GM18868 (cell line): ENCODE measurements around the gene TBR1.

Experiments
- ATAC-seq: cut with Tn5 transposase; IDR thresholded peaks from one replicate; pipeline ENCODE4 v1.9.1; 2021; ENCODE audit warnings: mild to moderate bottlenecking, moderate library complexity; ENCODE audit not compliant: unreplicated experiment

The TBR1 gene

DNA sequence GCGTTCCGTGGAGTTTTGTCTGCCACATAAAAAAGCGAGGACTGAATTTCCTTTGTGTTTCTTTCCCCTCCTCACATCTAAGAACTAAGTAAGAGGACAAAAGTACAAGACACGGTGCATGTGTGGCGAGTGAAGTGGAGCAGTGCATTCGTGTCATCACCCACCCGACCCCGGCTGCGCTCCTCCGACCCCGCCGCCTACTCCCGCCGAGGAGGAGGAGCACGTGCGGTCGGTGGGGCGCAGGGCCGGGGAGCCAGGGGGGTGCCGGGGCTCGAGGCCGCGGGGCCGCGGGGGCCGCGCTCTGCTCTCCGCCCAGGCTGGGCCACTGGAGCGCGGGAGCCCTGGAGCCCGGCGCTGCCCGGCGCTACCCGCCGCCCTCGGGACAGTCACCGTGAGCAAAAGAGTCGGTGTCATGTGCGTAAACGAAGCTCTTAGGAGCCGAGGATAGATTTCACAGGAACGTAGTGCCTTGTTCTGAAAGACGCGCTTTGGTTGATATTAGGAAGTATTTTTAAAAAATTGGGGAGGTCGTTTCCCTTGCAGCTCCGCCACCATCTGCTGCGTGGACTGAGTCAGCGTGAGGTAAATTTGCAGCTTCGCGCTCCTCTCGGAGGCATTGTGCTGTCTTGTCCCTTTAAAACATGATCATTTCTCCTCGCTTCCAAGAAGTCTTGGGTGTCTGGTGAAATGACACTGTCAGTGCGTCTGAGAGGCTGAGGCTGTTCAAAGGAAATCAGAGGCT is 11.0 kb downstream of the TBR1 start:
- peak; percentile 30 for ATAC-seq

DNA sequence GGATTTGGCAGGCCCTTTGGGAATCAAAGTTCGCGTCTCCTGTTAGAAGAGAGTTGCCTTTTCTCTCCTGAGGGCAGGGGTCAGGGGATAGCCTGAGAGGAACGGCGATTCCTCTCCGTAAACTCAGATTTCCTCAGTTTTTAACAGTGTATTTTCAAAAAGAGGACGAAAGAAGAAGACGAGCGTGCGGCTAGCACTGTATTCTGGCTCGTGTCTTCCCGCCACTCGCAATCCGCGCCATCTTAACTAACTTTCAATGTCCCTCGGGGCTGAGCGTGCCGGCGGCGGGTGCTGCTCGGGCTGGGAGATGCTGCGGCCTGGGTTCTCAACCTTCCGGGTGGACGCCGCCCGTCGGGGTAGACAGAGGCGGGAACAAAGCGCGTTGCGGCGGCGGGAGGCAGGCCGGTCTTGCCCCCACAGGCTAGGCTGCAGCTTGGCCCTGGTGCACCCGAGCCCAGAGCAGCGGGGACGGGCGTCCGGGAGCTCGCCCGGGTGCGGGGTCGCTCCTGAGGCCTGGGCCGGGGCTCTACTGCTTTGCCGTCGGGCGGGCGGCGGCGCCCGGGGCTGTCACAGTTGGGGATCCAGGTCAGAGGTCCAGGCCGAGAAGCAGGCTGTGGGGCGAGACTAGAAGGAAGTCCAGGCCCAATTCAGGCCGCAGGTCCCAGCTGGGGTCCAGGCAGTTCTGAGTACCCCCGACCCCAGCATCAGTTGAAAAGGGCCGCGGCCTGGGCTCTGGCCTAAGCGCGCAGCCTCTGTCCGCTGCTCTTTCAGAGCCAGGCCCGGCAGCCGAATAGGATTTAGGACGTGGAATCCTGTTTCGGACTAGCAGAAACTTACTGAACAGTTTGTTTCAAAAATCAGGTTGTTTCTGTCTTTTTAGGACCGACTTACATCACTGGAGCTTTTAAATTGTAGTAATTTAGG is 11.8 kb downstream of the TBR1 start:
- peak; percentile 48 for ATAC-seq

DNA sequence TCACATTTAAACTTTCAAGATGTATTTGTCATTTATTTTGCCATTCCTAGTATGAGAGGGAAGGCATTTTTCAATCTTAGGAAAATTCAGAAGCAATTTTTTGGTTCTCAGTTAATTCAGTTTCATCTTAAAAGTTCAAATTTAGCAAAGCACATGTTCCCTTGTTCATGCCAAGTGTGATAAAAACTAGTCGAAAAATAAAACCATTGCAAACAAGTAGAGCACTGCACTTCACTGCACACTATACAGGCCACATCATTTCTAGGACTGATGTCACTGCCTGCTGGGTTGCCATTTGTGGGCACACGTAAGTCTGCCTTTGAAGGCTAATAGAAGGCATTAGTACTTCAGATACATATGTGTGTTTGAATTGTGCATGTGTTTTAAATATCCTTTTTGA is 14.3 kb downstream of the TBR1 start:
- peak; percentile 35 for ATAC-seq

DNA sequence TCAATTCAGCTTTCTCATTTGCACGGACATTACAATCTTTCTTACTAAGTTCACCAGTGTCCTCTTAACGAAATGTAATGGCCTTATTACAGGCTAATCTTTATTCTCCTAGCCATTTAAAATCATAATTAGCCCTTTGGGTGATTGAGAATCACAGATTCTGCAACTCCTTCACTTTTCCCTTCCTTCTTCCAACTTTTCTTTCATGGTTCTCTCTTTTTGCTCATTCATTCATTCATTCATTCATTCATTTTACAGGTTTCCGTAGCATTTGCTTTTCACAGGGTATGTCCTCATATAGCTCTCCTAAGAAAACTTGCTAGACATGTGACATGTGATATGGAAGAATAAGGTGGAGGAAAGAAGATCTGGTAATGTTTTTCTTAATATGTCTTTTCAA is 16.0 kb downstream of the TBR1 start:
- ATAC-seq = no peak

DNA sequence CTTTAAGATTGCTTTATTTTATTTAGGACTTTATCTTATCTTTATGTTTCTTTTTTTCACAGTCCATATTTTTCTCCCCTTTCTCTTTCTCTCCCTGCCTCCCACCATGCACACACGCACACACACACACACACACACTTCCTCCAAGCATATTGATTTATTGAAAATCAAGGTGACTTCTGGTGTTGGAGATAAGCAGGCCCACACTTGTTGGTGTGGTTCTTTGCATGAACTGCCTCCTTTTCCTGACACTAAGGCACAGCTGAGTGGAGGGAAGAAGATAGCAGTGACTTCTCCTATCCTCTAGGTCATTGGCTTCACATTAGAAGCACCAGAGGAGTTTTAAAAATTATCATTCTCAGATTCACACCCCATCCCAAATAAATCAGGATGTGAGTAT is 18.0 kb downstream of the TBR1 start:
- ATAC-seq = no peak

DNA sequence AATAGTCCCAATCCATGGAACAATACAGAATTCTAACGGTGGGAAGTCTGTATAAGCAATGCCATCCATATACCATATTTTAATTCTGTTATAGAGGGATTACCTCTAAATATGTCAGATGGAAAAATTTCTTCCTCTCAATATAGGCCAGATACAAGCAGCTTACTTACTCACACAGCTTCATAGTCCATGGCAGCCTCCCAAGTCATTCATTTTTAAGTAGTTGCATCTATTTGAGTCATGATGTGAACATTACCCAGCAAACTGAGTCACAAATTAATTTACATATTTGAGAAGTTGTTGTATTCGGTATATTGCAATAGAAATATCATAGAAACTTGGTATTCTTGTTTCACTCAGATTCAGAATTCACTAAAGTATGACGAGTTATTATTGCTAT is 20.3 kb downstream of the TBR1 start:
- no peak for ATAC-seq

DNA sequence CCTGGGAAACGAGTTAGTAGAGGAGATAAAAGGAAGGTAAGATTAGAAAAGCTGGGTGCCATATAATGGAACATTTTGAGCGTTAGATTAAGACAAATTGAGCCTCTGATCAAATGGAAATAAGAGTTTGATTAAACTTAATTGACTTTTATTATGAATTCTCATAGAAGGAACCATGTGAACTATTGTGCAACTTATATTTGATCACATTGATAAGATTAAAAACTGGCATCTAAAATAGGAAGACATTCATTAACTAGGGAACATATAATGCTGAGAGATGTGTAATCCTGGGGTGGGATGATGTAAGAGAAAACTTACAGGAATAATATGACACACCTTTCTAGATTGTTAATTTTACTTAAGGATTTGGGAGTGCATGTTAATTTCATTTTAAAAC is 22.5 kb downstream of the TBR1 start:
- ATAC-seq = no peak

DNA sequence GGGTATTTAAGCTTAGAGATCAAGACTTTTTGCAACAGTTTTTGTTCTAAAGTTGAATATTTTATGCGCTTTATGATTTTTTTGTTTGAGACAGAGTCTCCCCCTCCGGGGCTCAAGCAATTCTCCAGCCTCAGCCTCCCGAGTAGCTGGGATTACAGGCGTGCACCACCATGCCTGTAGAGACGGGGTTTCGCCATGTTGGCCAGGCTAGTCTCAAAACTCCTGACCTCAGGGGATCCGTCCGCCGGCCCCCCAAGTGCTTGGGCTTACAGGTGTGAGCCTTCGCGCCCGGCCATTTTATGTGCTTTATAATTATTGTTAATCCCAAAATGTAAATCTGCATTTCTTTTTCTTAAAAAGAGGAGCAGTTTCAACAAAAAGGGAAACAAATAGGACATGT is 29.0 kb downstream of the TBR1 start:
- no peak for ATAC-seq

DNA sequence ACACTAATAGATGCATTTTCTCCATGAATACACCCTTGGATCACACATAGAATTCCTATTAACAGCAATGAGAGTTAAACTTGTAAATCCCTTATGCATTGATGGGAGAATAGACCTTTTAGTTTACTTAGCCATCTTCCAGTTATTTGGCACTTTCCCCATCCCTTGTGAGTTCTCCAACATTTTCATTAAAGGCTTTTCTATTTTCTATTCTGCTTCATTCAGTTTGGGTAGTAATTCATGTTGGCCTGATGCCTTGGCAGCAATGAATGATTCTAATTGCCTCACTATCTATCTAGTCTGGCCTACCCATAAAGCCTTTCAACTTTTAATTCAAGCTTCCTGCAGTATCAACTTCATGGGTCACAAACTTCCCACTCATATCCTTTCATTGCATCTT is 32.3 kb downstream of the TBR1 start:
- no peak for ATAC-seq

DNA sequence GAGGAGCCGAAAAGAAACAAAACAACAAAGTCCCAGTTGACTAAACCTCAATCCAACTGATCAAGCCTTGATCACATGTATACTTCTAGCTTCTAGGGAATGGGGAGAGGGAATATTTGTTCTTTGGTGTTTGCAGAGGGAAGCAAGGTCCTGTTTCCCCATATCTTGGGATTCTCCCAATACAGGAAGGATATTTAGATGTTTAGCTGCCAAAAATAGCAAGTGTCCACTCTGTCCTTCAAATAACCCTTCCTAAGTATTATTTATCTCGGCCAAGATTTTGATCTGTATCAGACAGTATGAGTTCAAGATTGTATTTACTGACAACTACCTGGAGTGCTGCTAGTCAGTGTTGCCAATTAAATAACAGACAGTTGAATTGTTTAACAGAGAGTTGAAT is 55.5 kb downstream of the TBR1 start:
- no peak for ATAC-seq

DNA sequence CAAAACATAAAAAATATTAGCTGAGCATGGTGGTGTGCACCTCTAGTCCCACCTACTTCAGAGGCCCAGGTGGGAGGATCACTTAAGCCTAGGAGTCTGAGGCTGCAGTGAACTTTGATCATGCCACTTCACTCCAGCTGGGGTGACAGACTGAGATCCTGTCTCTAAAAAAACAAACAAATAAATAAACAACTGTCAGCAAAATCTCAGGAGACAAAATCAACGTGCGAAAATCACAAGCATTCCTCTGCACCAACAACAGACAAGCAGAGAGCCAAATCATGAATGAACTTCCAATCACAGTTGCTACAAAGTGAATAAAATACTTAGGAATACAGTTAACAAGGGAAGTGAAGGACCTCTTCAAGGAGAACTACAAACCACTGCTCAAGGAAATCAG is 58.8 kb downstream of the TBR1 start:
- no peak for ATAC-seq
